ENCODE data around the gene TSPAN12. TPM values are rescaled to one million over a fixed set of nuclear protein-coding genes. Genes with fewer than 3 reads are reported as not detected.

Gene TSPAN12
- total and polyA plus RNA-seq, 2 donors (not counting 1 experiment from before 2014, with no cell fraction given): not detected

GRCh38 chr7:120852700-120853099, 5.2 kb downstream of the TSPAN12 start:
- no peak for ATAC-seq (ENCODE audit: low read depth)
- Histone ChIP-seq H3K27ac (ENCODE audit: low read length in 2 of 2) (no peak overlapping the region), H3K36me3 (replicated peaks in 1 of 2; ENCODE audit: control extremely low read depth in 1 of 2, control insufficient read depth in 1 of 2, extremely low read depth in 1 of 2, insufficient read depth in 2 of 2, low read length in 1 of 2) (no peaks in the 10 kb centered on the region), H2AFZ (ENCODE audit: insufficient read depth, low read depth, low read length, poor library complexity, severe bottlenecking) (no peak overlapping the region), H3K9me3 (ENCODE audit: control extremely low read depth in 1 of 3, control insufficient read depth in 2 of 3, insufficient read depth in 1 of 3, low read length in 2 of 3) (no peaks in the 10 kb centered on the region), H3K4me2 (replicated peaks; ENCODE audit: low read depth, low read length, poor library complexity, severe bottlenecking) (no peak overlapping the region), H3K4me3 (ENCODE audit: control extremely low read depth in 1 of 5, extremely low read depth in 1 of 5, insufficient read depth in 1 of 5, low read depth in 2 of 5, low read length in 4 of 5) (no peak overlapping the region), H3K79me2 (ENCODE audit: control insufficient read depth, insufficient read depth, low read length) (no peaks in the 10 kb centered on the region), H4K20me1 (ENCODE audit: control insufficient read depth, insufficient read depth, low read length, poor library complexity, severe bottlenecking) (no peaks in the 10 kb centered on the region), H3K27me3 (replicated peaks in 1 of 4; ENCODE audit: control extremely low read depth in 1 of 4, control insufficient read depth in 3 of 4, insufficient read depth in 4 of 4, low read length in 3 of 4) (peaks cover 0 to 25% (median 12%) of the 10 kb centered on the region in 4 experiments), H3K9ac (ENCODE audit: low read length) (no peak overlapping the region), H3K4me1 (ENCODE audit: control insufficient read depth in 2 of 2, insufficient read depth in 2 of 2, low read length in 2 of 2) (peaks cover 8 to 9% of the 10 kb centered on the region in 2 donors)
- Mint-ChIP-seq H3K4me1 (peaks cover 12% of the 10 kb centered on the region), H3K27ac (no peak overlapping the region), H3K4me3 (no peak overlapping the region), H3K9me3 (ENCODE audit: insufficient read depth) (no peaks in the 10 kb centered on the region), H3K27me3 (peaks cover 43% of the 10 kb centered on the region)
- TF ChIP-seq EZH2 (IDR thresholded peaks at IDR 0.05; ENCODE audit: borderline replicate concordance, insufficient read depth, low read depth, low read length, poor library complexity, severe bottlenecking): no peak
- TF ChIP-seq CTCF (IDR thresholded peaks at IDR 0.05): no peak
- DNase-seq: no peak
- CTCF ChIA-PET: no interaction called here
- intact Hi-C loops (cut with micrococcal nuclease): no loop called here
- POLR2A ChIA-PET: no interaction called here

- Histone ChIP-seq H3K4me2 (replicated peaks; ENCODE audit: low read depth, low read length, poor library complexity, severe bottlenecking) (no peak overlapping the region), H4K20me1 (ENCODE audit: control insufficient read depth, insufficient read depth, low read length, poor library complexity, severe bottlenecking) (no peaks in the 10 kb centered on the region), H2AFZ (ENCODE audit: insufficient read depth, low read depth, low read length, poor library complexity, severe bottlenecking) (no peak overlapping the region), H3K4me3 (ENCODE audit: control extremely low read depth in 1 of 5, extremely low read depth in 1 of 5, insufficient read depth in 1 of 5, low read depth in 2 of 5, low read length in 4 of 5) (no peak overlapping the region), H3K9ac (ENCODE audit: low read length) (no peak overlapping the region), H3K79me2 (ENCODE audit: control insufficient read depth, insufficient read depth, low read length) (no peaks in the 10 kb centered on the region), H3K4me1 (ENCODE audit: control insufficient read depth in 2 of 2, insufficient read depth in 2 of 2, low read length in 2 of 2) (no peaks in the 10 kb centered on the region), H3K27me3 (replicated peaks in 1 of 4; ENCODE audit: control extremely low read depth in 1 of 4, control insufficient read depth in 3 of 4, insufficient read depth in 4 of 4, low read length in 3 of 4) (no peaks in the 10 kb centered on the region), H3K9me3 (ENCODE audit: control extremely low read depth in 1 of 3, control insufficient read depth in 2 of 3, insufficient read depth in 1 of 3, low read length in 2 of 3) (no peaks in the 10 kb centered on the region), H3K27ac (ENCODE audit: low read length in 2 of 2) (no peak overlapping the region), H3K36me3 (replicated peaks in 1 of 2; ENCODE audit: control extremely low read depth in 1 of 2, control insufficient read depth in 1 of 2, extremely low read depth in 1 of 2, insufficient read depth in 2 of 2, low read length in 1 of 2) (no peaks in the 10 kb centered on the region)
- intact Hi-C loops (cut with micrococcal nuclease): no loop called here
- DNase-seq (no peak), ATAC-seq (ENCODE audit: low read depth) (no peak)
- ChIA-PET POLR2A (no interaction called here), CTCF (no interaction called here)
- TF ChIP-seq EZH2 (IDR thresholded peaks at IDR 0.05; ENCODE audit: borderline replicate concordance, insufficient read depth, low read depth, low read length, poor library complexity, severe bottlenecking) (no peak), CTCF (IDR thresholded peaks at IDR 0.05) (no peak)
- WGBS (ENCODE audit: insufficient coverage): 79% methylated on average over 2 of the region's 2 CpGs
- Mint-ChIP-seq H3K27ac (no peak overlapping the region), H3K9me3 (ENCODE audit: insufficient read depth) (no peaks in the 10 kb centered on the region), H3K4me1 (no peaks in the 10 kb centered on the region), H3K4me3 (no peak overlapping the region), H3K27me3 (peaks cover 9% of the 10 kb centered on the region)
These were observed 14.8 kb downstream of the TSPAN12 start for GRCh38 chr7:120843109-120843508.
